NCI-H524 treated with DMSO at 0.1 percent for 48 hours (cell line): ENCODE results near the gene RHBDD3.

ENCODE experiments used
- DNase-seq: peaks from one replicate; lab custom pipeline; 2025; lab: John Stamatoyannopoulos, UW

The RHBDD3 gene

GRCh38 chr22:29216873-29217666, 50.7 kb downstream of the RHBDD3 start:
- DNase-seq = no peak

GRCh38 chr22:29216011-29216872, 51.5 kb downstream of the RHBDD3 start:
- DNase-seq = no peak

- no peak for DNase-seq
Observed at GRCh38 chr22:29215012-29215860, 52.5 kb downstream of the RHBDD3 start.

- DNase-seq = no peak
Observed at GRCh38 chr22:29214232-29214631, 53.5 kb downstream of the RHBDD3 start.

GRCh38 chr22:29213493-29213892, 54.3 kb downstream of the RHBDD3 start:
- no peak for DNase-seq

GRCh38 chr22:29212743-29213142, 55.0 kb downstream of the RHBDD3 start:
- no peak for DNase-seq

GRCh38 chr22:29211466-29211865, 56.3 kb downstream of the RHBDD3 start:
- DNase-seq = no peak

GRCh38 chr22:29211066-29211465, 56.7 kb downstream of the RHBDD3 start:
- DNase-seq = no peak
